Gastrocnemius medialis (tissue), 4 donors: ENCODE data around the gene USHBP1.

ENCODE experiments used
- CTCF ChIP-seq, 5 experiments: fragments of 450-650 bp in 3 of 5; fragments of 200-600 bp in 2 of 5; sonication (generic) in 2 of 5; IDR thresholded peaks in 4 of 5; conservative IDR thresholded peaks in 1 of 5; 1 replicate in 4 of 5; 2 replicates in 1 of 5; pipeline ENCODE4 v1.5.1; 2016 to 2019; ENCODE audit warnings: antibody characterized with exemption in 5 of 5, mild to moderate bottlenecking in 3 of 5, moderate library complexity in 3 of 5
- POLR2A ChIP-seq, 2 donors: fragments of 450-650 bp; IDR thresholded peaks; one replicate each; pipeline ENCODE4 v1.6.1; 2017; ENCODE audit warnings: antibody characterized with exemption in 2 of 2, mild to moderate bottlenecking in 2 of 2, moderate library complexity in 2 of 2

- no peak for TF ChIP-seq CTCF (IDR thresholded peaks at IDR 0.05 in 4 of 5, conservative IDR thresholded peaks at IDR 0.05 in 1 of 5)
- no peak for TF ChIP-seq POLR2A (IDR thresholded peaks at IDR 0.05)
Observed at GRCh38 chr19:17243211-17243829, 21.2 kb downstream of the USHBP1 start.
